ENCODE measurements around the gene CDCP1.

- TF ChIP-seq EZH2phosphoT487 (IDR thresholded peaks at IDR 0.05; ENCODE audit: insufficient read depth, low read depth) (no peak), EZH2 (IDR thresholded peaks at IDR 0.05; ENCODE audit: insufficient read depth, poor library complexity, severe bottlenecking) (no peak)
These were observed 27.5 kb downstream of the CDCP1 start for GRCh38 chr3:45118615-45119071.

All from GM23248 (cell line).